Thyroid gland (tissue), 4 donors: Measurements from ENCODE around the gene CITED2.

Experiments used
- CTCF ChIP-seq, 6 experiments: fragments of 200-600 bp in 3 of 6; fragments of 450-650 bp in 3 of 6; sonication (generic) in 3 of 6; IDR thresholded peaks; one replicate each; pipeline ENCODE4 v1.5.1; 2016 to 2019; ENCODE audit warnings: antibody characterized with exemption in 6 of 6, mild to moderate bottlenecking in 2 of 6, inconsistent platforms in 1 of 6, moderate library complexity in 1 of 6
- POLR2A ChIP-seq, 2 donors: fragments of 450-650 bp; IDR thresholded peaks; one replicate each; pipeline ENCODE4 v1.6.1; 2017; ENCODE audit warnings: antibody characterized with exemption in 2 of 2, mild to moderate bottlenecking in 2 of 2, moderate library complexity in 1 of 2

- TF ChIP-seq POLR2A (IDR thresholded peaks at IDR 0.05) (no peak), CTCF (IDR thresholded peaks at IDR 0.05) (no peak)
Observed at GRCh38 chr6:139392794-139393193, 18.3 kb upstream of the CITED2 start.
